NCI-H510A treated with DMSO at 0.1 percent for 48 hours (cell line): ENCODE data around the gene IL6ST.
"Not testable (repeated sequence)": the region's sequence is repeated elsewhere in the genome, so short reads cannot be mapped to it uniquely, and the experiment has no call there.

Experiments used
- DNase-seq: peaks from one replicate; lab custom pipeline; 2025; lab: John Stamatoyannopoulos, UW

IL6ST gene

DNA sequence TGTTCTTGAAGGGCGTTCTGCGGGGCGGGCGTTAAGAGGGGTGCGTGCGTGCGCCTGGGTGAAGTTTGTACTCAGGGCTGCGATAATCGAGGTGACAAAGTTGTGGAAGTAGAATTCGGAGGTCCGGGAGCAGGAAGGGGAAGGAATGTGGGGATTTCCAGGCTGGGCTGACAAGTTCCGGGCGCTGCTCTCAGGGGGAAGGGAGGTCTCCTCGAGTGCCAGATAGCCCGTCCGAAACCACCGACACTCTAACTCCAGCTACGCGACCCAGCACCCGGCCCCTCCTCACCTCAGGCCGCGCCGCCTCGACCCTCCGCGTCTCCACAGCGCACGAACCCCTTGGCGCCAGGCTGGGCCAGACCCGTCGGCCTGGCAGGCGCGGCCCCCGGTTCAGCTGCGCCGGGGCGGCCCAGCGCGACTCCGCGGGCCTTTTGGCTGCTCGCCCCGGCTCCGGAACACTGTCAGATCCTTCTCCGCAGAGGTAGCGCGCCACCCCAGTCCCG, at the start of gene IL6ST:
Gene IL6ST, minus strand, starts transcription at position 469 of the 503 bp plus-strand sequence. CDS start 18,685 bp downstream, outside the sequence.
- peak; percentile 51 for DNase-seq

DNA sequence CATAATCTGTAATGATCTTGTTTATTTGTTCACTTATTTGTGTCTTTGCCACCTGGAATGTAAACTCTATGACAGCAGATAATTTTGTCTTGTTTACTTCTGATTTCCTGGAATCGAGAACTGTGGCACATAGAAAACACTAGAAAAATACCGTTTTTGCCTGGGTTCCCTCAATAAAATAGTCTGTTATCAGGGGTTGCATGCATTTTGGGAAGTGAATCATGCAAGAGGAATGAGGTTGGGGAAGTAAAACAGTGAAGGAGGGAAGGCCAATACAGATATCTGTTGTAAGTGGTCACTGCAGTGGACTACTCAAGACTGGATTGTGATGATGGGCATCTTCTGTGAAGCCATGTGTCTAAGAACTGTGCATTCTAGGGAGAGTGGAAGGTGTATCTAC, 45.2 kb upstream of the IL6ST start:
- DNase-seq: no peak

DNA sequence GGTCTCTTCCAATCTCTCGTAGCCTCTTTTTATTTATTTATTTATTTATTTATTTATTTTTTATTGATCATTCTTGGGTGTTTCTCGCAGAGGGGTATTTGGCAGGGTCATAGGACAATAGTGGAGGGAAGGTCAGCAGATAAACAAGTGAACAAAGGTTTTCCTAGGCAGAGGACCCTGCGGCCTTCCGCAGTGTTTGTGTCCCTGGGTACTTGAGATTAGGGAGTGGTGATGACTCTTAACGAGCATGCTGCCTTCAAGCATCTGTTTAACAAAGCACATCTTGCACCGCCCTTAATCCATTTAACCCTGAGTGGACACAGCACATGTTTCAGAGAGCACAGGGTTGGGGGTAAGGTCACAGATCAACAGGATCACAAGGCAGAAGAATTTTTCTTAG, 43.4 kb upstream of the IL6ST start:
- DNase-seq: not testable (repeated sequence)

DNA sequence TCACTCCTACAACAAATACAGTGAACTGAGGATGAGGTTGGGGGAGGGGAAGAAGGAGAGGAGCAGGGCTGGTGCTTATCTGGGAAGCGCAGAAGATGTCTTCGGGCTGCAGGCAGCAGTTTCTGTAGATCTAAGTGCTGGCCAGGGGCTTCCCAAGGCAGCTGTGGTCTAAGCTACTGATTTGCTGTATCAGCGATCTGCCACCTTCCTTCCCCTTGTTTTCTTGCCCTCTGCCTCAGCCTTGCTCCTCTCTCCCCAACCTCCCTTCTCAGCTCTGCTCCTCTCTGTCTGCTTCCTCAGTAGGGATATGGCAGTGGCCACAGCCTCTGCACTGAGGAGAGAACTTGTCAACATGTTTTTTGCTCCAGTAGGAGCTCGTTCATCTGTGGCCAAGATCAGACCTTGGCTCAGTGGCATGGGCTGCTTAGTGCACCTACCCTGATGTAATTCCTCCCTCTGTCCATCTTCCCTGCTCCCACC, 42.8 kb upstream of the IL6ST start:
- no peak for DNase-seq

DNA sequence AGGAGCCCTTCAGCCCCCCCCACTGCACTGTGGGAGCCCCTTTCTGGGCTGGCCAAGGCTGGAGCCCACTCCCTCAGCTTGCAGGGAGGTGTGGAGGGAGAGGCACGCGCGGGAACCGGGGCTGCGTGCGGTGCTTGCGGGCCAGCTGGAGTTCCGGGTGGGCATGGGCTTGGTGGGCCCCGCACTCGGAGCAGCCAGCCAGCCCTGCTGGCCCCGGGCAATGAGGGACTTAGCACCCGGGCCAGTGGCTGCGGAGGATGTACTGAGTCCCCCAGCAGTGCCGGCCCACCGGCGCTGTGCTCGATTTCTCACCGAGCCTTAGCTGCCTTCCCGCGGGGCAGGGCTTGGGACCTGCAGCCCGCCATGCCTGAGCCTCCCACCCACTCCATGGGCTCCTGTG, 40.6 kb upstream of the IL6ST start:
- not testable (repeated sequence) for DNase-seq

DNA sequence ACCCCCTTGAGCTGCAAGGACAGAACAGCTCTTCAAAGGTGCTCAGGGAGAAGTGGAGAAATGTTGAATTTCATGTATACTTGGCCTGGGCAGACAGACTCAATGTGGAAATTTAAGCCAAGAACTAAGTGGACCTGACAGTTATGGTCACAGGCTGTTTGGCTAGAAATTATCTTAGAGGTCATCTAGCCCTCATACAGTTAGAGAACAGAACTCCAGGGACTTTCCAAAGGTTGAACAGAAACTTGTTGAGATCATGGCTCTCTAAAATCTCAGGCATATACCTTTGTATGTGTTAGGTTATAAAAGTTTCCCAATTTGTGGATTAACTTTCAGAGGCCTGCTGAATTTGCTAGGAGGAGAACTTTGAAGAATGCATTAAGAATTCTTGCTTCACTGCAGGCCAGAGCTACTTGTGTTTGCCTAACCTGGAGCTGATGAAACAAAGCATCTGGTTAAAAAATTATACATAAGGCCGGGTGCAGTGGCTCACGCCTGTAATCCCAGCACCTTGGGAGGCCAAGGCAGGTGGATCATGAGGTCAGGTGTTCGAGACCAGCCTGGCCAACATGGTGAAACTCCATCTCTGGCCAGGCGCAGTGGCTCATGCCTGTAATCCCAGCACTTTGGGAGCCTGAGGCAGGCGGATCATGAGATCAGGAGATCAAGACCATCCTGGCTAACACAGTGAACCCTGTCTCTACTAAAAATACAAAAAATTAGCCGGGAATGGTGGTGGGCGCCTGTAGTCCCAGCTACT, 35.3 kb upstream of the IL6ST start:
- not testable (repeated sequence) for DNase-seq

DNA sequence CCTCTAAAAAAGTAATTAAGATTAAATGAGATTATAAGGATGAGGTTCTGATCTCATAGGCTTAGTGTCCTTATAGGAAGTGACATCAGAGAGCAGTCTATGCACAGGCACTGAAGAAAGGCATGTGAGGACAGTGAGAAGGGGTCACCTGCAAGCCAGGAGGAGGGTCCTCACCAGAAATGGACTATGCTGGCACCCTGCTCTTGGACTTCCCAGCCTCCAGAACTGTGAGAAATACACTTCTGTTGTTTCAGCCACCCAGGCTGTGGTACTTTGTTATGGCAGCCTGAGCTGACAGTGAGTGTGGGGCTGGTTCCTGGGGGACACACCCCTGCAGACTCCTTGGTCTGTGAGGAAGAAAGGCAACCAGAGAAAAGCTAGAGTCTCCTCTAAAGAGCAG, 34.7 kb upstream of the IL6ST start:
- DNase-seq: no peak

DNA sequence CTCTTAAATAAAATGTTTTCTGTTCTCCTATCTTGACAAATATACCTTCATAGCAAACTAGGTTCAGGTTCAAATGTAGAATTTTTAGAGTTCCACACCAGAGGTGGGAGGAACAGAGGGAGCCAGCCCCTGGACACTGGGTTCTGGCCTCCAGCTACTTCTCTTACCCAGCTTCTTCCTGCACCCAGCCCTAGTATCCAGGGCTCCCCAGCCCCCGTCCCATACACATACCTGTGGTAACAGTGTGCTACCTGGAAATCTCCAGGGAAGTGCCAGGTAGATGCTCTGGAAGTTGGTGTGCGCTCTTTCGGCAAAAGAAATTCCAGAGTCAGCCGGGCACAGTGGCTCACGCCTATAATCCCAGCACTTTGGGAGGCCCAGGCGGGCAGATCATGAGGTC, 33.9 kb upstream of the IL6ST start:
- no peak for DNase-seq

DNA sequence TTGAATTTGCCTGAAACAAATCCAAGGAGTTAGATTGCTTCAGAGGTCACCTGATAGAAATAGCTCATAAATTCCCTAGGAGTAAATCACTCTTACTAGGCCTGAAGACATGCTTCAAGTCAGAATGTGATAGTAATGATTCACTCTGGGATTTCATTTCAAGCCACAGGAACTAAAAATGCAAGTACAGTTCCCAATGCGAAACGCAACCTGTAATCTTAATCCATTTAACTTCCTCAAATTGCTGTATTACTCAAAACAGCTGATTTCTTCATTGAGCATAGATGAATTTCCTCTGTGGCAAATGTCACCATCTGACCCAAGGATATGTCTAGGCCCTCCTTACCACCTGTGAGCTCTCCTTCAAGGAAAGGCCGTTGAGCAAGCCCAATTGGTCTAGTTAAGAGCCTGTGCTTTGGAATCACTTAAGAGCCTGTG, 32.1 kb upstream of the IL6ST start:
- DNase-seq: no peak

DNA sequence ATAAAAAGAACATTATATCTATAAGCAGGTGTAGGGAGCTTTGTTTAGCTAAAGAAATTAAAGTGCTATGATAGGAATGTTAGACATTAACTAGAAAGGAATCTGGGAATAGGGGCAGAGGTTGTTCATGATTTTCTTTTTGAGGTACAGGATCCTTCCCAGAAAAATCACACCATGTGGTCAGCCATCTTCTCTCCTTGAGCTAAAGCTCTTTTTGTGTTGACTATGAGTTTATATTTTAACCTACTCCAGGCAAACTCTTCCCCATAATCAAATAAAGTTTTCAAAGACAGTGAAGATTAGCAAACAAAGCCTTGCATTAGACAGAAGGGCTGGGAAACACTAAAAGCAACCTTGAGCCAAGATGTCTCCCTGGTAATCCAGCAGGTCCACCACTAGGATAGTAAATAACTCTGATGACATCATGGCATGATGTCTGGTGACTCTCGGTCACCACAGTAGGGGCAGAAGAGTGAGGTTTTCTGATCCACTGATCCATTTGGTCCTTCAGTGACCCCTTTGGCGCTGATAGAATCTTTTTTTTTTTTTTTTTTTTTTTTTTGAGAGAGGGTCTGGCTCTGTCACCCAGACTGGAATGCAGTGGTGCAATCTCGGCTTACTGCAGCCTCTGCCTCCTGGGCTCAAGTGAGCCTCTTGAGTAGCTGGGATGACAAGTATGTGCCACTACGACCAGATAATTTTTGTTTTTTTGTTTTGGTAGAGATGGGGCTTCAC, 30.6 kb upstream of the IL6ST start:
- DNase-seq: no peak

DNA sequence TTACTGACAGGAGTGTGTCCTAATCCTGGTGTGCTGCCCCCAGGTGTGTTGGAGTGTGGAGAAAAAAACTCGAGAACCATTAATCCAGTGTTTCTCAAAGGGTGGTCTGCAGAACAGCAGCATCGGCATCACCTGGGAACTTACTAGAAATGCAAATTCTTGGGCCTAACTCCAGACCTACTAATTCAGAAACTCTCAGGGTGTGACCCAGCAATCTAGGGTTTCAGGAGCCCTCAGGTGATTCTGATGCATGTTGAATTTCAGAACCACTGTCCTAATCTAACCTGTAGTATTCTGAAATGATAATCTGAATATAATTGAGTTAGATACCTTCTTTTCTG, 30.0 kb upstream of the IL6ST start:
- no peak for DNase-seq

DNA sequence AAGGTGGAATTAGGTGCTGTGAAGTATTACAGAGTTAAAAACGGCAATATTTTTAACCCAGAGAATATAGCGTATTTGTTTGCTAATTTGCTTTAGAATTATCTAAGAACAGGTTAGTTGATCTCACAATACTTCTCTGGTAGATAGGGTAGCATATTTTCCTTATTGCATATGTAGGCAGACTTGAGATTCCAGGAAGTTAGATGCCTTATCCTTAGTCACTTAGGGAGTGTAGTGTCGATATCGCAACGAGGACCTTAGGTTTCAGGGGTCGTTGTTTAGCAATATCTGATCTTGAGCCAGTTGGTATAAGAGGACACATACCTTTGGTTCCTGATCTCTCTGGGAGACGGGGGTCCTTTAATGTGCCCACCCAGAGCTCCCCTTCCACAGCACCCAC, 28.5 kb upstream of the IL6ST start:
- no peak for DNase-seq

DNA sequence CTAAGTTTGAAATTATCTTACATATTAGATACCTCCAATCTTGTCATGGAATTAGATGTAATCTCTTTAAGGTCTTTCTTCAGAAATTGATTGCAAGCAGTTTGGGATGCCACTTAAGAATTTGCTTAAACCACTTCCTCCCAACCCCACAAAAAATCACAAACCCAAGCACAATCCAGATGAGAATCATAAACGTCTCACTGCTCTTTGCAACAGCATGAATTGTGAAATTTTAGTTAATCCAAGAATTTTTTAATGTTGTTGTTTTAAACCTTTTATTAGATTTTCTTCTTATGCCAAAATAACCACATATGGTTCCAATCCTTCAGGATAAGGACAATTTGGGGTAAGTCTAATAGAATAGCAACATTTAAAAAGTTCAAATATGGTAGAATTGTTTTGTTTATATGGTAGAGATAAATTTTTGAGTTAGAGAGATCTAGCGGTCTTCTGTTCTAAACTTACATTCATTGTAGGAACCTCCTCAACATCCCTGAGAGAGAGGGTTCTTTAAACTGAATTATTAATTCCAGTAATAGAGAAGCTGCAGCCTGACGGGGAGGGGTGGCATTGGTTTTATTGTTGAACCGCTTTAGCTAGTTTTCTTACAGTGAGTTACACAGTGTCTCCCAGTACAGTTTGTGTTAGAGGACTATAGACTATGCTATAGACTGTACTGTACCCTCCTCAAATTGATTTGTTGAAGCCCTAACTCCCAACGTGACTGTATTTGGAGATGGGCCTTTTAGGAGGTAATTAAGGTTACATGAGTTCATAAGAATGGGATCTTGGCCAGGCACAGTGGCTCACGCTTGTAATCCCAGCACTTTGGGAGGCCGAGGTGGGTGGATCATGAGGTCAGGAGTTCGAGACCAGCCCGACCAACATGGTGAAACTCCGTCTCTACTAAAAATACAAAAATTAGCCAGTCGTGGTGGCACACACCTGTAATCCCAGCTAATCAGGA, 24.8 kb upstream of the IL6ST start:
- DNase-seq: no peak

DNA sequence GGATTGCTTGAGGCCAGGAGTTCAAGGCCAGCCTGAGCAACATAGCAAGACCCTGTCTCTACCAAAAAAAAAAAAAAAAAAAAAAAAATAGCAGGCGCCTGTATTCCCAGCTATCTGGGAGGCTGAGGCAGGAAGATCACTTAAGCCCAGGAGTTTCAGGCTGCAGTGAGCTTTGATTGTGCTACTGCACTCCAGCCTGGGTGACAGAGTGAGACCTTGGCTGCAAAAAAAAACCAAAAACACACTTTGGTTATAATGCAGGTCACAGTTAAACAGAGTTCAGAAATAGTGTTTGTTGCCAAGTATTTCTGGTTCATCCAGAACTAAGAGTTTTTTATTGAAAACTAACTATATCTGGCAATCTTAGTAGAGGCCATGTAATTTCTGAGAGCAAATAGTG, 24.1 kb upstream of the IL6ST start:
- DNase-seq: no peak

DNA sequence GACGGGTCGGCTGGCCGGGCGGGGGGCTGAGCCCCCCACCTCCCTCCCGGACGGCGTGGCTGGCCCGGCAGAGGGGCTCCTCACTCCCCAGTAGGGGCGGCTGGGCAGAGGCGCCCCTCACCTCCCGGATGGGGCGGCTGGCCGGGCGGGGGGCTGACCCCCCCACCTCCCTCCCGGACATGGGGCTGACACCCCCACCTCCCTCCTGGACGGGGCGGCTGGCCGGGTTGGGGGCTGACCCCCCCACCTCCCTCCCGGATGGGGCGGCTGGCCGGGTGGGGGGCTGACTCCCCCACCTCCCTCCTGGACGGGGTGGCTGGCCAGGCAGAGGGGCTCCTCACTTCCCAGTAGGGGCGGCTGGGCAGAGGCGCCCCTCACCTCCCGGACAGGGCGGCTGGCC, 19.9 kb upstream of the IL6ST start:
- DNase-seq: not testable (repeated sequence)

DNA sequence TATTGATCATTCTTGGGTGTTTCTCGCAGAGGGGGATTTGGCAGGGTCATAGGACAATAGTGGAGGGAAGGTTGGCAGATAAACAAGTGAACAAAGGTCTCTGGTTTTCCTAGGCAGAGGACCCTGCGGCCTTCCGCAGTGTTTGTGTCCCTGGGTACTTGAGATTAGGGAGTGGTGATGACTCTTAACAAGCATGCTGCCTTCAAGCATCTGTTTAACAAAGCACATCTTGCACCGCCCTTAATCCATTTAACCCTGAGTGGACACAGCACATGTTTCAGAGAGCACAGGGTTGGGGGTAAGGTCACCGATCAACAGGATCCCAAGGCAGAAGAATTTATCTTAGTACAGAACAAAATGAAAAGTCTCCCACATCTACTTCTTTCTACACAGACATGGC, 19.2 kb upstream of the IL6ST start:
- not testable (repeated sequence) for DNase-seq

DNA sequence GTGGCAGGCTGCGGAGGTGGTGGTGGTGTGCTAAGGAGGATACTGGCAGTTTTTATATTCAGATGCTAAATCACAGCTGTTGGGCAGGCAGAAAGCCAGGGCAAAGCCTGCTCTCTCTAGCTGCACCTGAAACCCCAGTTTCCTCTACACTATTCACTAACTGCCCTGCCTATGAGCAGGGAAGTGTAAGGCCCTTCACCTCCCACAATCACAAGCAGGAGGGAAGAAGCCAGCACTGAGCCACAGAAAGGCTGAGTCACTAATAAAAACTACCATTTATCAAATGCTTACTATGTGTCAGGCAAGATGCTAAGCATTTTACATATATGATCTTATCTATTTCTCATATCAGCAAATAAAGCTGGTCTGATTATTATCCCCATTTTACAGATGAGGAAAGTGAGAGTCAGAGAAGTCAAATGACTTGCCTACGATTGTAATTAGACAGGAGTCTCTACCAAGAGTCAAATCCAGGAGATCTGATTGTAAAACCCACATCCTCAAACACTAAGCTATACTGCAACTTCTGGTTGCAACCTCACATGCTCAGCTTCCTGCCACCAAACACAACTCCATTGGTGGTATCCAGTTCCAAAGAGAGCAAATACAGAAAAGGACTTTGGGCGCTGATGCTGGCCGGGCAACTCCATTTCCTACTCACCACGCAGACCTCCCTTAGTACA, 17.7 kb upstream of the IL6ST start:
- no peak for DNase-seq

DNA sequence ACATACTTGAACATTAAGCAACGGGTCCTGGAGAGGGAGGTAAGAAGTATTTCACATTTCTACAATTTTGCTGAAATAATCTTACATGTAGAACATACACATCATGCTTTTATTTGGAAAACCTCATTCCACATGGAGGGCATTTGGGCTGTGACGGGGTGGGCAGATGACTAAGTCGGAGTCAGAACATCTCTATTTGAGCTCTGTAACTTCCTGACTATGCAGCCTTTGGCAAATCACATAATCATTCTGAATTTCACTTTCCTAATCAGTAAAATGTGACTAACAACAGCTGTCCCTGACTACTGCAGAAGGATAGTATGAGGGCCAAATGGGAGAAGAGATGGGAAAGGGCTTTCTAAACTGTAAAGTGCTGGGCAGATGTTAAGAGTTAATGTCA, 17.1 kb upstream of the IL6ST start:
- DNase-seq: no peak

DNA sequence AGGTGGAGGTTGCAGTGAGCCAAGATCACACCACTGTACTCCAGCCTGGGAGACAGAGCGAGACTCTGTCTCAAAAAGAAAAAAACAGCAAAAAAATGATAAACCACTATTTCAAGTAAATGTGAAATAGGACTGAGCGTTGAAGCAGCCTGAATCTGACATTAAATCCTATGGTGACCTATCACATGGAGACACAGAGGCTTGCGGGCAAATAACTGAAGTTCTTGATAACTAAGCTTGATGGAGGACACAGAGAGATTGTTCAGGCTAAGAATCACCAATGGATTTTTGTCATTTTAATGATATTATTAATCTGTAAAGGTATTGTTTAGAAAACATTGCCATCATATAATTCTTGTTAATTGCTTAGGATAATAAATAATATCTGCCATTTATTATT, 15.7 kb upstream of the IL6ST start:
- no peak for DNase-seq

DNA sequence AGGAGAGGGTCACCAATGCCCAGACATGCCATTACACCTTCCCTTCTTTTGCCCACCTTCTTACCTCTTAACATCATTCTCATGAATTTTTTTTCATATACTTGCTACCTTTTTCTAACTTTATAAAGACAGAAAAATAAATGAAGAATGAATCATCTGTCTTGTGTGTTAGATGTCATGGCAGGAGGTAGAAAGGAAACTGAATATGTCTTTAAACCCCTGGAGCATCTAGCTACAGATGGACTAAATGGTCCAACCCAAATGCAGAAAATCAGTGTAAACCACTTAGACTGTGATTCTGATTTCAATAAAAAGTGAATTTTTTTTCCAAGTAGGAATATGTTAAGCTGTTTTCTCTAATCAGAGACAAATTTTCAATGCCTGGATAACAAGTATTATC, 11.8 kb upstream of the IL6ST start:
- no peak for DNase-seq

DNA sequence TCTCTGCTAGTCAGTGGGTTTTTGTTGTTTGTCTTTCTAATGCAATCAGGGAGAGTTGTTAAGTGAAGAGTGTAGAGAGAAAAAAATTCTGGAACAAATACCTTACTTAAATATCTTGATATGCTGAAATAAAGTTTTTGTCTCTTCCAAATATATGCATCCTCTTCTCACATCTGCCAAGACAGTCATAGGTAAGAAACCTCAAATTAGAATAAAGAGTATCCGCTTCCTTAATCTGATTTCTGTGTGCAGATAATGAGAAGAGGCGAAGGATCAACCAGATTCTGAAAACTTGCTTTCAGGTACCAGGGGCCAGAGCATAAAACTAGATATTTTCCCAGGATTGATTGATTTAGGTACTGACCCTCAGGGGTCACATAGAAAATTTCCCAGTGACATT, 11.3 kb upstream of the IL6ST start:
- no peak for DNase-seq

DNA sequence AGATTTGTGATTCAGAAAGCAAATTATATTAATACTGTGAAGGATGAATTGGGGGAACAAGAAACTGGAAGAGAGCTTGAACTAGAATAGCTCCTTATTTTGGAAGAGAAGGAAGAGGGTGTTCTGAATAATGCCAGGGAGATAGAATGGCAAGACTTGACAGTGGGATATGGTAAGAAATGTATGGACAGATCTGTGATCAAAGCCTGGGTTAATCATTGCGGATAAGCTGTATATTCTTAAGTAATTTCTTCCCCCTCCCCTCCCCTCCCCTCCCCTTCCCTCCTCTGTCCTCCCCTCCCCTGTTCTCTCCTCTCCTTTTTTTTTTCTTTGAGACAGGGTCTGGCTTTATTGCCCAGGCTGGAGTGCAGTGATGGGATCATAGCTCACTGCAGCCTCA, 10.1 kb upstream of the IL6ST start:
- DNase-seq: no peak
